Suprapubic skin (tissue), 4 donors: ENCODE data around the gene C1orf21. TPM values are rescaled to one million over a fixed set of nuclear protein-coding genes. Genes with fewer than 3 reads are reported as not detected.

Experiments
- DNase-seq, 2 donors: peaks; one replicate each; pipeline ENCODE4 v3.0.0-alpha.2; 2019; ENCODE audit warnings: low spot score in 2 of 2
- H3K27ac ChIP-seq: fragments of 200-600 bp; sonication (generic); one replicate; pipeline ENCODE4 v1.5.1; 2019
- H3K27me3 ChIP-seq: fragments of 200-600 bp; sonication (generic); one replicate; pipeline ENCODE4 v1.5.1; 2019
- H3K36me3 ChIP-seq: fragments of 200-600 bp; sonication (generic); one replicate; pipeline ENCODE4 v1.5.1; 2019
- H3K4me1 ChIP-seq: fragments of 200-600 bp; sonication (generic); one replicate; pipeline ENCODE4 v1.5.1; 2019
- H3K4me3 ChIP-seq: fragments of 200-600 bp; sonication (generic); one replicate; pipeline ENCODE4 v1.5.1; 2019; ENCODE audit warnings: mild to moderate bottlenecking
- H3K9me3 ChIP-seq: fragments of 200-600 bp; sonication (generic); one replicate; pipeline ENCODE4 v1.5.1; 2019
- CTCF ChIP-seq, 2 donors: fragments of 200-600 bp in 1 of 2; fragments of 450-650 bp in 1 of 2; sonication (generic) in 1 of 2; IDR thresholded peaks; one replicate each; pipeline ENCODE4 v1.5.1; 2016 to 2019; ENCODE audit warnings: antibody characterized with exemption in 2 of 2, mild to moderate bottlenecking in 1 of 2, moderate library complexity in 1 of 2
- EP300 ChIP-seq: sonication (generic); formaldehyde crosslinking; IDR thresholded peaks from one replicate; pipeline ENCODE4 v1.6.1; 2017; ENCODE audit warnings: antibody characterized with exemption
- POLR2A ChIP-seq, 2 donors: fragments of 450-650 bp; IDR thresholded peaks; one replicate each; pipeline ENCODE4 v1.6.1; 2017; ENCODE audit warnings: antibody characterized with exemption in 2 of 2, mild to moderate bottlenecking in 2 of 2, moderate library complexity in 2 of 2
- POLR2AphosphoS5 ChIP-seq, 3 donors: sonication (generic); formaldehyde crosslinking; IDR thresholded peaks; one replicate each; pipeline ENCODE4 v1.6.1; 2017; ENCODE audit warnings: antibody characterized with exemption in 3 of 3
- WGBS: methylation state at CpG from one replicate; pipeline ENCODE4 v1.1.5; 2018; 5-methylcytosine and 5-hydroxymethylcytosine counted together
- total RNA-seq, 4 donors: library from RNA; depleted of rRNA; stranded (reverse); fragments of >200 nt; gene quantifications; one replicate each; pipeline ENCODE4 v1.1.0, GENCODE V29; 2016

The C1orf21 gene
- total RNA-seq, 4 donors from 2014 or later: 73.0 to 95.7 (median 79.2) TPM

GRCh38 chr1:184567009-184567408, 180.2 kb downstream of the C1orf21 start:
- Histone ChIP-seq H3K36me3 (no peaks in the 10 kb centered on the region), H3K27ac (no peak overlapping the region)
- 88% methylated on average over 1 of the region's 1 CpG for whole genome bisulfite sequencing

DNA sequence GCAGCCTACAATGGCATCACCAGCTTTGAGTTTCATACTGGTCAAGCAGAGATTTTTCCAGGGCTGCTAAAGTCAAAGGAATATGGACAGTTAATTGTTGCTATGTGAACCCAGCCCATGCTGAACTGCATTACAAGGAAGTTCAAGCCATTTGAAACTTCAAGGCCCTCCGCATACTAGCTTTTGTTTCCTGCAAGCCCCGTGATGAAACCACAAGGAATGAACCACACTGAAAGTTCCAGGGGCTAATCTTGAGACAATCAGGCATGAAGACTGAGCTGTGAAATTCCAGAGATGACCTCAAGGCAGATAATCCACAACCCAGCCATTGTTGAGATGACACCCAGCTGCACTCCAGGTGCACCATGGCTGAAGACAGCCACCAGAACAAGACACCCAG, 180.8 kb downstream of the C1orf21 start:
- H3K36me3 ChIP-seq: no peaks in the 10 kb centered on the region
- H3K4me1 ChIP-seq: peaks cover 7% of the 10 kb centered on the region
- H3K27ac ChIP-seq: no peak overlapping the region
- no peaks in the 10 kb centered on the region for H3K9me3 ChIP-seq
- H3K4me3 ChIP-seq: no peak overlapping the region
- DNase-seq: no peak
- TF ChIP-seq CTCF (IDR thresholded peaks at IDR 0.05) (no peak), POLR2A (IDR thresholded peaks at IDR 0.05) (no peak), POLR2AphosphoS5 (IDR thresholded peaks at IDR 0.05) (no peak), EP300 (no peak)
- no peaks in the 10 kb centered on the region for H3K27me3 ChIP-seq
- WGBS: 79% methylated on average over 2 of the region's 2 CpGs

More at GRCh38 chr1:184567009-184567408, 180.2 kb downstream of the C1orf21 start:
- Histone ChIP-seq H3K9me3 (no peaks in the 10 kb centered on the region), H3K4me1 (peaks cover 13% of the 10 kb centered on the region), H3K27me3 (no peaks in the 10 kb centered on the region), H3K4me3 (no peak overlapping the region)
- no peak for DNase-seq
- TF ChIP-seq POLR2A (IDR thresholded peaks at IDR 0.05) (no peak), CTCF (IDR thresholded peaks at IDR 0.05) (no peak), POLR2AphosphoS5 (IDR thresholded peaks at IDR 0.05) (no peak), EP300 (no peak)

DNA sequence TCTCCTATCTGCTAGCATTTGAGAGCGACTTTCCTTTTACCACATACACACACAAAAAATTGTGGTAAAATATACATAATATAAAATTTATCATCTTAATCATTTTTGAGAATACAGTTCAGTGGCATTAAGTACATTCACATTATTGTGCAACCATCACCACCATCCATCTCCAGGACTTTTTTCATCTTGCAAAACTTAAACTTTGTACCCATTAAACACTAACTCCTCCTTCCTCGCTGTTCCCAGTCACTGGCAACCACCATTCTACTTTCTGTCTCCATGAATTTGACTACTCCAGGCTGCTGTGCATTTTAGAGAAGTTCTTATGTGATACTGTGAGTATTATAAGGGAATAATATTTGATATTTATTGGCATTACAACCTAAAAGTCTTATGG, 181.3 kb downstream of the C1orf21 start:
- 92% methylated on average over 2 of the region's 2 CpGs for WGBS

GRCh38 chr1:184569106-184569505, 182.3 kb downstream of the C1orf21 start:
- DNase-seq: no peak
- Histone ChIP-seq H3K27ac (no peak overlapping the region), H3K27me3 (no peaks in the 10 kb centered on the region), H3K36me3 (no peaks in the 10 kb centered on the region), H3K9me3 (no peaks in the 10 kb centered on the region), H3K4me3 (no peak overlapping the region), H3K4me1 (no peaks in the 10 kb centered on the region)
- TF ChIP-seq POLR2A (IDR thresholded peaks at IDR 0.05) (no peak), CTCF (IDR thresholded peaks at IDR 0.05) (no peak), EP300 (no peak), POLR2AphosphoS5 (IDR thresholded peaks at IDR 0.05) (no peak)
- 91% methylated on average over 4 of the region's 4 CpGs for WGBS

More for the DNA sequence above, 181.3 kb downstream of the C1orf21 start:
- H3K36me3 ChIP-seq: no peaks in the 10 kb centered on the region
- H3K9me3 ChIP-seq: no peaks in the 10 kb centered on the region
- no peak overlapping the region for H3K4me3 ChIP-seq
- no peaks in the 10 kb centered on the region for H3K27me3 ChIP-seq
- no peak for TF ChIP-seq CTCF (IDR thresholded peaks at IDR 0.05)
- H3K4me1 ChIP-seq: peaks cover 2% of the 10 kb centered on the region
- DNase-seq: no peak
- H3K27ac ChIP-seq: no peak overlapping the region

DNA sequence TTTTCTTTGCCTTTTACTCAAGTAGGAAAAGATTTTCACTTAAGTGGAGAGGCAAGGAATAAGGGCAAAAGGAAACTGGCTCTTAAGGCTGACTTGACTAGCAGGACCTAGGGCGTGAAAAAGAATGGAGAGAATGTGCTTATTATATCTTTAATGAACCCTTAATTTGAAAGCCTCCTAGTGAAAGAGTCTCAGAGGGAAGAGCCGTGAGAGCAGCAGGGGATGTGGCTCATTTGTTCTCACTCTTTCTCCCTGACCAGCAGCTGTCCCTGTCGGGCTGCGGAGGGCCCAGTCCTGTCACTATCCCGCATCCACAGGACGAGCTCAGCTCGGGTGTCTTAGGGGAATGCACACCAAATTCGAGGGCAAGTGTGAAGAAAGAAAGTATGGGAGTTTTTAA, 187.8 kb downstream of the C1orf21 start:
- H3K4me1 ChIP-seq: peaks cover 15% of the 10 kb centered on the region
- H3K36me3 ChIP-seq: no peaks in the 10 kb centered on the region
- H3K27me3 ChIP-seq: no peaks in the 10 kb centered on the region
- TF ChIP-seq EP300: no peak
- no peak for TF ChIP-seq POLR2A (IDR thresholded peaks at IDR 0.05)
- TF ChIP-seq POLR2AphosphoS5 (IDR thresholded peaks at IDR 0.05): no peak
- TF ChIP-seq CTCF (IDR thresholded peaks at IDR 0.05): no peak
- no peak overlapping the region for H3K27ac ChIP-seq
- H3K9me3 ChIP-seq: no peaks in the 10 kb centered on the region
- DNase-seq: no peak
- WGBS: 80% methylated on average over 8 of the region's 8 CpGs
- H3K4me3 ChIP-seq: no peak overlapping the region
